Glomerular visceral epithelial cell (primary cell): ENCODE results near the gene MUTYH.
"Not testable (repeated sequence)": the region's sequence is repeated elsewhere in the genome, so short reads cannot be mapped to it uniquely, and the experiment has no call there.

Source experiments
- DNase-seq: peaks from one replicate; pipeline ENCODE4 v3.0.0-alpha.2; 2016; ENCODE audit errors: extremely low spot score

MUTYH gene

DNA sequence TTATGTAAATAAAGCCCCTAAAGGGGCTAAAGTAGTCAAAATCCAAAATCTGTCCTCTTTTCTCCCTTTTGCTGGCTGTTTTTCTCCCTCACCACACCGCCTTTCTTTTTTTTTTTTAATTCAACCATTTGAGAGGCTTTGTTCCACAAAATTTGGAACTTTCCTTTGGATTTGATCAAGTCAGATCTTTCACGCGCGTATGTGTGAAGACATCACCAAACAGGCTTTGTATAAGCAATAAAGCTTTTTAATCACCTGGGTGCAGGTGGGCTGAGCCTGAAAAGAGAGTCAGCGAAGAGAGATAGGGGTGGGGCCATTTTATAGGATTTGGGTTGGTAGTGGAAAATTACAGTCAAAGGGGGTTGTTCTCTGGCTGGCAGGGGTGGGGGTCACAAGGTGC lies 18.8 kb downstream of the MUTYH start:
- DNase-seq: no peak

GRCh38 chr1:45319761-45320160 lies 20.5 kb downstream of the MUTYH start:
- no peak for DNase-seq

DNA sequence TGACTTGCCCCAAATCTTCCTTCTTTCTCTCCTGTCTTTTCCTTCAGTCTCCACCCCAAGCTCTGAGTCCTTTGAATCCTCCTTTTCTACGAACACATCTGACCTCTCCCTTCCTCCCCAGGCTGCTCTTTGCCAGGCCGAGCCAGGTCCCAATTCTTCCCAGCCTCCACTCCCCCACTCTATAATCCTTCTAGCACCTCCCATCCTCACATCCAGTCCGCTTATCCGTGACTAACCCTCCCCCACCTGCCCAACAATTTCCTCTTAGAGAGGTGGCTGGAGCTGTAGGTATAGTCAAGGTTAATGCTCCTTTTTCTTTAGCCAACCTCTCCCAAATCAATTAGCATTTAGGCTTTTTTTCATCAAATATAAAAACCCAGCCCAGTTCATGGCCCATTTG lies 23.1 kb downstream of the MUTYH start:
- DNase-seq: no peak

DNA sequence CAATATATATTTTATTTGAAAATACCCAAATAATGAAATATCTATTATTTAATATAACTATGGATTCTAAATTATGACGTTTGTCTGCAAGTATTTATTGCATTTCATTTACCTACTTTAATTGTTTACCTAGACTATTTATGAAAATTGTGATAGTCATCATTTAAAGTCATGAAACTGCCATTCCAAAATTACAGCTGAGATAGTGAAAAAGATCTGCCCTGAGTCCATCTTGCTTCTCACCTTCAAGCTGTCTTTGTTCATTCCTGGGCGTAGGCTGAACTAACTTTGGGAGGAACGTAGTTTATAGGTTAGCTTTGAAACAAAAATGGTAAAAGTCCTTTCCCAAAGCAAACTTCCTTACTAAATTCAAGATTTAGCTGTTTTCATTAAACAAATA lies 26.0 kb downstream of the MUTYH start:
- no peak for DNase-seq

DNA sequence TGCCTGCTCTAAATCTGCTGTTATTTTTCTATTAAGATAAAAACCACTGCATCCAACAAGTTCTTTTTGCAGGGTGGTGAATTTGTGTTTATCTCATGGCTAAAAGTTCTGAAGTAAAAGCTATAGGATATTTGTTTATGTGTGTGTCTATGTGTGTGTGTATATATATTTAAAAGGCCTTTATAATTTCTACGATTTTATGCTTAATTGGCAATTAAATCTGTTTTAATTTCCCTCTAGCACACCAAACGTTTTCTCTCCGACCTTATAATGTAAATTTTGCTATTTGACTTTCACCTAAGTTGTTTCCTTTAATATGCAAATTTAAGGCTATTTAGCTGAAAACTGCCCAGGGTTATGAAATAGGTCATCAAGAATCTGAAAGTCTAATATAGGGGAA lies 33.3 kb downstream of the MUTYH start:
- no peak for DNase-seq

GRCh38 chr1:45306319-45306718 lies 33.9 kb downstream of the MUTYH start:
- DNase-seq: peak; percentile 32

GRCh38 chr1:45305231-45305630 lies 35.0 kb downstream of the MUTYH start:
- no peak for DNase-seq

DNA sequence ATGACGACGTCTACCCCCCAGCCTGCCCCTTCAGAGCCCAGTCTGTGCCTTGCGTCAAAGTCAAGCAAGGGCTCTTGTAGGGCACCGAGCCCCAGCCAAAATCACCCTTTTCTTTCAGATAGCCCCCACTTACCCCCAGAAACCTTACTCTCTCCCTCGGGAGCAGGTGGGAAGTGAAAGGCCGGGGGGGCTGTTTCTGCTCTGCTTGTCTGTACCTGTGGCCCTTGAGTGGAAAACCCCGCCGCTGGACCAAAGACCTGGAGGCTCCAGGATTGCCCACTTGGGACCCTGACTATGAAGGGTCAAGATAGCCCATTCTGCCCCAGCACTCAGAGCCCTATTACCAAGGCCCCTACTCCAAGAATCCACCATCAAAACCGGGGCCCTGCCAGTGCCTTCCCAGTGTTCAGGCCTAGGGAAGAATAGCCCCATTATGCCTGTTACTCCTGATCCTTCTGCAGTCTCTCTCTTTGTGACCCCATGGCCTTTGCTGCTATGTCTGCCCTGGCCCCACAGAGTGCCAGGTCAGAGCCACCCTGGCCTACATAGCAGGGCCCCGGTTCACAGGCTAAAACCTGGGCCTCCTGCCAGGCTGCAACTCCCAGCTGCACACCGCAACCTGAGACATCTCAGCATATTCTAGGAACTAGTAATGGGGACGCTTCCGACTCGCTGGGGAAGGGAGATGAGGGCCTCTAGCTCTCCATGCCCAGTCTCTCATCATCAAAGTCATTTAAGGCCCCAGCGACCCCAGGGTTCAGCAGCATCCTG lies 35.7 kb downstream of the MUTYH start:
- peak; percentile 52 for DNase-seq

- peak; percentile 99 for DNase-seq
Observed at GRCh38 chr1:45303520-45304310, 36.5 kb downstream of the MUTYH start.

GRCh38 chr1:45302505-45303150 lies 37.6 kb downstream of the MUTYH start:
- DNase-seq: no peak

DNA sequence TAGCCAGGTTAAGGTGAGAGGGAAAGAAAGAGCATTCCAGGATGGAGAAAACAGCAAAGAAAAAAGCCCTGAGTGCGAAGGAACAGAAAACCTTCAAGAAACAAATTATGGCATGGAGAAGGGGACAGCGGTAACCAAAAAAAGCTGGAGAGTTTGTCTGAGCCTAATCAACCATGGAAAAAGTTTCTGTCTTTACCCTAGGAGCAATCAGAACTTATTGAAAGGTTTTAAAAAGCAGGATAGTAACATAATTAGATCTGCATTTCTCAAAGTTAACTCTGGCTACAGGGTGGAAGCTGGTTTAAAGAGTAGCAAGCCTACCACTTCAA lies 39.6 kb downstream of the MUTYH start:
- DNase-seq: no peak

DNA sequence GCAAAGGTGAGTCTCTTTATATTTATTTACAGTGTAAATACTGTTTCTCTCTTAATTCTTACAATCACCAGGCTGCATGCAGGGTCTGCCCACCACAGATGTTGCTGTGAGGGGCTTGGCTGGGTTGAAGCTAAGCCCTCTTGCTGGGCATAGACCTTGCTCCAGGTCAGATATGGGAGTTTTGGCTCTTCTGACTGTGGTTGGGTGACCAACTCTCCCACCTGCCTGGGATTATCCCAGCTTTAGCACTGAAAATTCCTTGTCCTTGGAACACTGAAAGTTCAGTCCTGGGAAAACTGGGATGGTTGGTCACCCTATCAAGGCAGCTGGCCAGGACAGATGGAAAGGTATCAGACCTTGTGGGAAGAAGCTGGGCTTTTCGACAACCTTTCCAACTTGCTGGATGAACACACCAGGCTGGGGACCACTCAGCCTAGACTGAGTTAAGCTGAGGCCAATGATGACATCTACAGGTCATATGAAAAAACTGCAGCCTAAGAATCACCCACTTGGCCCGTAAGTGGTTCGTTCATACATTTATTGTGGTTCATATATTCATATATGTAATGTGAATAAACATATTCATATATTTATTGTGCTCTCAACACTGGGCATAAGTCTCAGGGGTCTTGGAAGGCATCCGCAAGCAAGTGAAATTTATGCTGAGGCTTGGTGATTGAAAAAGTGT lies 40.1 kb downstream of the MUTYH start:
- peak; percentile 73 for DNase-seq

- no peak for DNase-seq
Observed at GRCh38 chr1:45299296-45299695, 40.9 kb downstream of the MUTYH start.

GRCh38 chr1:45297666-45298356 lies 42.4 kb downstream of the MUTYH start:
- DNase-seq: no peak

DNA sequence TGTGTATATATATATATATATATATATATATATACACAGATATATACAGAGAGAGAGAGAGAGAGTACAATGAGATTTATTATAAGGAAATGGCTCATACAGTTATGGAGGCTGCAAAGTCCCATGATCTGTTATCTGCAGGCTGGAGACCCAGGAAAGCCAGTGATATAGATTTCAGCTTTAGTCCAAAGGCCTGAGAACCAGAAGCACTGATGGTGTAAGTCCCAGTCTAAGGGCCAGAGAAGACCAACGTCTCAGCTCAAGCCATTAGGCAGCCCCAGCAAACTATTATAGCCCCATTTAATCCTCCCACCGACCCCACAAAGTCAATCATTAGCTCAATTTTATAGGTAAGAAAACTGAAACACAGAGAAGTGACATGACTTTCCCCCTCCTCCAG lies 48.5 kb downstream of the MUTYH start:
- DNase-seq: no peak

DNA sequence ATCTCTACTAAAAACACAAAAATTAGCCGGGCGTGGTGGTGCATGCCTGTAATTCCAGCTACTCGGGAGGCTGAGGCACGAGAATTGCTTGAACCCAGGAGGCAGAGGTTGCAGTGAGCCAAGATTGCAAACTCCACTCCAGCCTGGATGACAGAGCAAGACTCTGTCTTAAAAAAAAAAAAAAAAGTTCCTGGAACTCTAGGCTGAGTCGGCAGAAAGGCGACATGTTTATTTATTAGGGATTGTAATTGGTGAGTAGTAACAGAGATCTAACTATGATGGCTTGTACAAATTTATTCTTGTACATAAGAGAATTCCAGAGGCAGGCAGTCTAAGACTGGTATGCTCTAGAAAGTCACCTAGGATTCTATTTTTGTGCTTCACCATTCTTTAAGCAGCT lies 49.2 kb downstream of the MUTYH start:
- DNase-seq: not testable (repeated sequence)

GRCh38 chr1:45286521-45286920 lies 53.7 kb downstream of the MUTYH start:
- not testable (repeated sequence) for DNase-seq

DNA sequence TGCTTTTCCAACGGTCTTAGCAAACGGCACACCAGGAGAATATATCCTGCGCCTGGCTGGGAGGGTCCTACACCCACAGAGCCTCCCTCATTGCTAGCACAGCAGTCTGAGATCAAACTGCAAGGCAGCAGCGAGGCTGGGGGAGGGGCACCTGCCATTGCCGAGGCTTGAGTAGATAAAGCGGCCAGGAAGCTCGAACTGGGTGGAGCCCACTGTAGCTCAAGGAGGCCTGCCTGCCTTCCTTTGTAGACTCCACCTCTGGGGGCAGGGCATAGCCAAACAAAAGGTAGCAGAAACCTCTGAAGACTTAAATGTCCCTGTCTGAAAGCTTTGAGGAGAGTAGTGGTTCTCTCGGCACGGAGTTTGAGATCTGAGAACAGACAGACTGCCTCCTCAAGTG lies 55.4 kb downstream of the MUTYH start:
- not testable (repeated sequence) for DNase-seq

DNA sequence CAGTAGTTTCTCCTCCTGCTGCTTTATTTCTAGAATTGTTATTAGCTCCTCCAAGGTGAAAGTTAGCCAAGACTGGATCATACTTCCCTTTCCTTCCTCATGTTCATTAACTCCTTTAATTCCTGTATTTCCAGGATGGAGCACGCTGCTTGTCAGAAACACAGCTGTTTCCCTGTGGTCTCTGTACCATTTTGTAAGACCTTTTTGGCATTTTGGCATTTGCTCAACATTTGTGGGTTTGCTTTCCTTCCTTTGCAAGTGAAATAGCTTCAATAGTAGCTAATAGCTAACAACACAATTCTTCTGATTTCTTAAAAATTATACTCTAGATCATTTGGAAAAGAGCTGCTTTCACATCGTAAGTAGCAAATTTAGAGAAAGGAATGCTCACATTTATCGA lies 57.9 kb downstream of the MUTYH start:
- no peak for DNase-seq
